Body of pancreas (tissue), 4 donors: Measurements from ENCODE around the gene MRPS7.

Experiments used
- POLR2A ChIP-seq, 3 donors: fragments of 450-650 bp; IDR thresholded peaks; one replicate each; pipeline ENCODE4 v1.6.1; 2016; ENCODE audit warnings: antibody characterized with exemption in 3 of 3, mild to moderate bottlenecking in 2 of 3
- TF ChIP-seq, protein P1 (sequence below), 7 experiments: fragments of 450-650 bp in 4 of 7; fragments of 200-600 bp in 3 of 7; sonication (generic) in 3 of 7; IDR thresholded peaks; one replicate each; pipeline ENCODE4 v1.5.1; 2016 to 2019; ENCODE audit warnings: antibody characterized with exemption in 7 of 7

DNA sequence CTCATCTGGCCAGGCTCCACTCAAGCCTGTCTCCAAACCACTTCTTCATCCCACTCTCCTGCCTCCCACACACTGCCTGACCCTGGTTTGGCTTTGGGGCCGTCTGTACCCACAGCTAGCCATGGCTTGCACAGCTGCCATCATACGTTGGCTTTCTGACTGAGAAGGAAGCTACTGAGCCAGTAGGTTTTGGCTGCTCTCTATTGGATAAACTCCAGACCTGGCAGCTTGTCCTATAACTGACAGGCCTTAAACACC lies 5.4 kb downstream of the MRPS7 start:
- TF ChIP-seq, protein P1, sequence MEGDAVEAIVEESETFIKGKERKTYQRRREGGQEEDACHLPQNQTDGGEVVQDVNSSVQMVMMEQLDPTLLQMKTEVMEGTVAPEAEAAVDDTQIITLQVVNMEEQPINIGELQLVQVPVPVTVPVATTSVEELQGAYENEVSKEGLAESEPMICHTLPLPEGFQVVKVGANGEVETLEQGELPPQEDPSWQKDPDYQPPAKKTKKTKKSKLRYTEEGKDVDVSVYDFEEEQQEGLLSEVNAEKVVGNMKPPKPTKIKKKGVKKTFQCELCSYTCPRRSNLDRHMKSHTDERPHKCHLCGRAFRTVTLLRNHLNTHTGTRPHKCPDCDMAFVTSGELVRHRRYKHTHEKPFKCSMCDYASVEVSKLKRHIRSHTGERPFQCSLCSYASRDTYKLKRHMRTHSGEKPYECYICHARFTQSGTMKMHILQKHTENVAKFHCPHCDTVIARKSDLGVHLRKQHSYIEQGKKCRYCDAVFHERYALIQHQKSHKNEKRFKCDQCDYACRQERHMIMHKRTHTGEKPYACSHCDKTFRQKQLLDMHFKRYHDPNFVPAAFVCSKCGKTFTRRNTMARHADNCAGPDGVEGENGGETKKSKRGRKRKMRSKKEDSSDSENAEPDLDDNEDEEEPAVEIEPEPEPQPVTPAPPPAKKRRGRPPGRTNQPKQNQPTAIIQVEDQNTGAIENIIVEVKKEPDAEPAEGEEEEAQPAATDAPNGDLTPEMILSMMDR (IDR thresholded peaks at IDR 0.05) = no peak
- peak in 1 of 3 donors; percentile 8 for TF ChIP-seq POLR2A (IDR thresholded peaks at IDR 0.05)
